ENCODE results near the gene PARK7.

Gene PARK7

DNA sequence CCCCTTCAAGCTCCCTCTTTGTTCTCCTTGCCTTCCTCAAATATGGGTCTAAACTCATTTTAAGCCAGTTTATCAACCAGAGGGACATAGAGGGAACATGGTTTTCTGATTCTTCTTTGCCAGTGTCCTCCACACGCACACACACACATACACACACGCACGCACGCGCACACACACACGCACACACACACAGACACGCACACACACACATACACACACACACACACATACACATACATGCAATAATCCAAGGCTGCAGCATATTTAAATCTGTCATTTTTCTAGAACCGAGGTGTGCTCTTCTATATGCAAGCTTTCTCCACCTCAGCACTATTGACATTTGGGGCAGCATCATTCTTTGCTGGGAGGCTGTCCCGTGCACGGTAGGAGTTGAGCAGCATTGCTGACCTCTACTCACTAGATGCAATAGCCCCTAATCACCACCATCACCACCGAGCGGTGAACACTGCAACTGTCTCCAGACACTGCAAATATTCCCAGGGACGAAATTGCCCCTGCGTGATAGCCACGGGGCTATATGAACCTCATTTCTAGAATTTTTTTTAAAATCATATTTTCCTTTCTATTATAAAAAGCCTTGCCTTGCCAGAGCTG is 28.9 kb upstream of the PARK7 start:
- DNase-seq (ENCODE audit: low read depth): no peak
- TF ChIP-seq, protein P1, sequence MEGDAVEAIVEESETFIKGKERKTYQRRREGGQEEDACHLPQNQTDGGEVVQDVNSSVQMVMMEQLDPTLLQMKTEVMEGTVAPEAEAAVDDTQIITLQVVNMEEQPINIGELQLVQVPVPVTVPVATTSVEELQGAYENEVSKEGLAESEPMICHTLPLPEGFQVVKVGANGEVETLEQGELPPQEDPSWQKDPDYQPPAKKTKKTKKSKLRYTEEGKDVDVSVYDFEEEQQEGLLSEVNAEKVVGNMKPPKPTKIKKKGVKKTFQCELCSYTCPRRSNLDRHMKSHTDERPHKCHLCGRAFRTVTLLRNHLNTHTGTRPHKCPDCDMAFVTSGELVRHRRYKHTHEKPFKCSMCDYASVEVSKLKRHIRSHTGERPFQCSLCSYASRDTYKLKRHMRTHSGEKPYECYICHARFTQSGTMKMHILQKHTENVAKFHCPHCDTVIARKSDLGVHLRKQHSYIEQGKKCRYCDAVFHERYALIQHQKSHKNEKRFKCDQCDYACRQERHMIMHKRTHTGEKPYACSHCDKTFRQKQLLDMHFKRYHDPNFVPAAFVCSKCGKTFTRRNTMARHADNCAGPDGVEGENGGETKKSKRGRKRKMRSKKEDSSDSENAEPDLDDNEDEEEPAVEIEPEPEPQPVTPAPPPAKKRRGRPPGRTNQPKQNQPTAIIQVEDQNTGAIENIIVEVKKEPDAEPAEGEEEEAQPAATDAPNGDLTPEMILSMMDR (conservative IDR thresholded peaks at IDR 0.05; ENCODE audit: low read depth, low read length): no peak
- no peak overlapping the region for H3K4me3 ChIP-seq (ENCODE audit: low read depth, low read length)

DNA sequence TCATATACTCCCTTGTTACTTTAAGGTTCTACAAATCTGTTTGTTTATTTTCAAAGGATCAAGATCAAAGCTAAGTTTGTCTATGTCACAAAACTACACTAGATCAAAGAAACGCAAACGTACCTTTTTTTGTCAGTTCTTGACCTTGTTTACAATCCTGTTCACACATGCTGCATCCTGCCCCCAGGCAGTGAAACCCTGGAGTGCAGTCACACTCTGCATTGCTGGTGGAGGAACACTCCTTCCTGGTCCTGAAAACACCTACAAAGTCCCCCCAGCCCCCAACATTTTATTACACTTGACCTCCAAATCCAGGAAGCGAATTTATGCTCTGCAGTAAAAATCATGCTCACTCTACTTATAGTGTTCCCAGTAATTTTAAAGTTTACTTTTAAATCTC is 23.4 kb upstream of the PARK7 start:
- TF ChIP-seq, protein P1 (conservative IDR thresholded peaks at IDR 0.05; ENCODE audit: low read depth, low read length): no peak
- DNase-seq (ENCODE audit: low read depth): no peak

DNA sequence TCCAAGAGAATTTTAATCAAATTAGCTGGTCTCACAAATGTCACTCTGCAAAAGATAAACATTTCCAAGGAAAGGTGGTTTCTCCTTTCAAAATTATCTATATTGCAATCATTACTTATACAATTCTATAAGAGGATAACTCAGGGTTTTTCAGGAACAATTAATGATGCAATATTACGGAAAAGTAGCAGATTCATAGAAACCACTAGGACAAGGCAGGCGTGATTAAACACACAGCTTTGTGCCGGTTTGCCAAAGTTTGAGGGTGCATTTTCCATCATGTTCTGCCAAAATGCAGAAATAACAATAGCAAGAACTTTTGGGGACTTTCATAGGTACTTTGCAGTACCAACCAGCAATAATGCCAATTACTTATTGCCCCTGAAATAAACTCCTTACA is 21.5 kb upstream of the PARK7 start:
- no peak for DNase-seq (ENCODE audit: low read depth)
- no peak overlapping the region for H3K4me3 ChIP-seq (ENCODE audit: low read depth, low read length)
- TF ChIP-seq, protein P1 (conservative IDR thresholded peaks at IDR 0.05; ENCODE audit: low read depth, low read length): no peak

More for the DNA sequence above, 23.4 kb upstream of the PARK7 start:
- H3K4me3 ChIP-seq (ENCODE audit: low read depth, low read length): no peak overlapping the region

DNA sequence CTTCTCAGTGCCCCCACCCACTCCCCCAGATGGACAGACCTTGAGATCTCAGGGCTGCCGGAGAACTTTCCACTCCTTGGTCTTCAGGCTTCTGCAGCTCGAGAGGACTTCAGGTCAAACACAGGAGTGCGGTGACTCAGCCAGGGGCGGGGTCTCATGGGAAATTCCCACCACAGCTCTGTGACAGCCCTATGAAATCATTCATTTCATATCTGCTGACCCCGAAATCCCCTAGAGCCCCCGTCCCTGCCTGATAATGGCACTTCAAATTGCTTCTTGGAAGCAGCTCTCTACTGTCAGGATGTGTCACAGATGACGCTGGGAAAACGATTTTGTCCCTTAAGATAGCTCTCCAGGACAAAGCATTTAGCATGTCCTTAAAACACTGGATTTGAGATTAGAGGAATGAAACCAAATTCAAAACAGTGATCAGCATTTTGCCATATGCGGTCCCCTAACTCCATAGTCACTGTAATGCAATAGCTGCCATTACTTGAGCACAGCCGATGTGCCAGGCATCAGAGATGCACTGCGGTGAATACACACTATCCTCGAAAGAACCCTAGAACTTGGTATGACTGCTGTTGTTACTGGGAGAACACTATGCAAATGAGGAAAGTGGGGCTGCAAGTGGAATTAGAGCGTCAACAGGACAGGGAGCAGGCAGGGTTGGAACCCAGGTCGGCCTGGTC is 20.6 kb upstream of the PARK7 start, which contains the start of gene TNFRSF9:
Gene TNFRSF9, minus strand, starts transcription at position 95 of the 692 bp plus-strand sequence. CDS start 845 bp downstream, outside the sequence.
- TF ChIP-seq, protein P1 (conservative IDR thresholded peaks at IDR 0.05; ENCODE audit: low read depth, low read length): no peak
- peak; percentile 70 for DNase-seq (ENCODE audit: low read depth)
- H3K4me3 ChIP-seq (ENCODE audit: low read depth, low read length): no peak within 1 kb of the TSS

DNA sequence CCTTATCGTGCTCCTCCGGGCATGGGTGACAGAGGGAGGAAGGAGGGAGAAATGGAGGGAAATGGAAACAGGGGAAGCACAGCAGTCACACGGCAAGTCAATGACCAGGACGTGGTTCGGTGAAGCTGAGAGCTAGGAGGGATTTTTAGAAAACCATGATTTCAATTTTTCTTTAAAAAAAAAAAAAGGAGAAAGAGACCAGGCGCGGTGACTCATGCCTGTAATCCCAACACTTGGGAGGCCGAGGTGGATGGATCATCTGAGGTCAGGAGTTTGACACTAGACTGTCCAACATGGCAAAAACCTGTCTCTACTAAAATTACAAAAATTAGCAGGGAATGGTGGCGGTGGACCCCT is 20.1 kb upstream of the PARK7 start:
- DNase-seq (ENCODE audit: low read depth): no peak
- H3K4me3 ChIP-seq (ENCODE audit: low read depth, low read length): no peak overlapping the region
- TF ChIP-seq, protein P1 (conservative IDR thresholded peaks at IDR 0.05; ENCODE audit: low read depth, low read length): no peak

DNA sequence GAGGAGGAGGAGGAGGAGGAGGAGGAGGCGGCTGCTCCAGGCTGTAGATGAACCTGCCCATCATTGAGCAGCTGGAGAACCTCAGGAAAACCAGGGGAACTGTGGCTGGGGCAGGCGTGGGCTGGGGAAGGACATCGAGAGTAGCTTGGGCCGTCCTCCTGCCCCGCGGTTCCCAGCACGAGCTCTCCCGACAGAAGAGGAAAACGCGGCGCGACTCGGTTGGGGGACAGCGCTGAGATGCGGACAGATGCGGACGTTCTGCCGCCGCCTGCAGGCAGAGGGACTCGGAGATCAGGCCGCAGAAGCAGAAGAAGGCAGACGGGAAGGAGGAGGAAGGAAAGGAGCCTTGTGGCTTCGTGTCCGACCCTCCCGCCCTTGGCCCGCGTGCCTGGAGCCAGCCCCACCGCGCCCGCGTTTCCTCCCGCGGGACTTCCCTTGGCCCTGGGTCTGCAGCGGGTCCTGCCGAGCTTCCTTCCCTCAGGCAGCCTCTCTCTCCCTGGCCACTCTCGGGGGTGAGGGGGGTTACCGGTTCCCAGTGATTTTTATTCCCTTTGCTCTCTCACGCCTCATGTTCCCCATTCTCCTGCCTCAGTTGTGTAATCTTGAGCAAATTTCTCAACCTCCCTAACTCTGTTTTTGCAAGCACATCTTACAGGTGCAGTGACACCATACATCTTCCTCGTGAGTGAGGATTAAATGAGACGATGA is 19.1 kb upstream of the PARK7 start:
- DNase-seq (ENCODE audit: low read depth): peak; percentile 50
- TF ChIP-seq, protein P1 (conservative IDR thresholded peaks at IDR 0.05; ENCODE audit: low read depth, low read length): peak; percentile 63
- H3K4me3 ChIP-seq (ENCODE audit: low read depth, low read length): peak overlapping the region; percentile 45

Data from choroid plexus epithelial cell (primary cell).